ENCODE data around the gene SRBD1.

SRBD1 gene

DNA sequence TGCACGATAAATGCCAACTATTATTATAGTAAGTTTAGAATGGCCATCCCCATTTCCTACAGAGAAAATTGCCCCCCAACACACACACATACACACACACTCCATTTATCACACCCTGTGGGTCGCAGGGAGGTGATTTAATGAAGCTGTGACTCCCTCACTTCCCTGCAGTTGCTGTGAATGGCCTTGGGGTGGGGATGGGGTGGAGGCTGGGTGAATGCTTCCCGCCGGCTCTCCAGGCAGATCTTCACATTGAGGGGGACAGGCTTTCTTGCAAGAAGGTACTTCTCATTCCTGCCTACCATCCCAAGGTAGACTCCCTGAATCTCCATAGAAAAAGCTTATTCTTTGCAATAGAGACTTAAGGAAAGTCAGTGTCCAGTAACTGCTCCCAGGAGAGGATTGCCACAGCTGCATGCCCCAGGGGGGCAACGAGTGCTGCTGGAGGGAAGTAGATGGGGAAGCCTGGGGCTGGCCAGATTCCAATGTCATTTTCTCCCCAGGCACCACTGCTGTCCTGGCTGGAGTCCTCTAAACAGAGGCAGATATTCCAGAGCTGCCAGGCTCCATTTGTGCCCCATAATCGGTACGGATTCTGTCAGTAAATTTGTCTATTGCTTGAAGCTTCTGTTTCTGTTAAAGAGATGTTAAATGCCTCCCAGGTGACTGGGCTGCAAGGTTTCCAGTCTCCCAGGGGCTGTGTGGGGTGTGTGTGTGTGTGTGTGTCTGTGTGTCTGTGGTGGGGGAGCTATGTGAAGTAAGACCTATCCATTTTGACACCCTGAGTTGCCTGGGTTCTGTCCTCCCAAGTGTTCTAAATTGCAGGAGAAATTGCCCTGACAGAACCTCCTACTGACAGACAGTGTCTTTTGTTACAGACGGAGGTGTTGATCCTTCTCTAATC, 265.5 kb downstream of the SRBD1 start:
- no peak for DNase-seq

DNA sequence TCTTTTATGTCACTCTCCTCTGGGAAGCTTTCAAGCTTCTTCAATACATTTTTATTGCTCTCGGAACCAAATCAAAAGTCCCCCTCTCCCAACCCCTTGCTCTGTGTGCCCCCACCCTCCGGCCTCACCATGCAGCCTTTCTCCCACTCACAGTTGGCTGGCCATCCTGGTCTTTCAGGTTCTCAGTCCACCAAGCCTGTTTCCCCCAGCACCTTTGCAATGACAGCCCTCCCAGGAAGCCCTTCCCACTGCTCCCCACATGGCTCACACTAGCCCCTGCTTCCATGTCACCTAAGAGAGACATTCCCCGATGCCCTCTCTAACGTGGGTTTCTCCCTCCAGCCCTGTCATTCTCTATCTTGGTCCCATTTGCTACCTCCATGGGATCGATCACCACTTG, 266.6 kb downstream of the SRBD1 start:
- DNase-seq = no peak

DNA sequence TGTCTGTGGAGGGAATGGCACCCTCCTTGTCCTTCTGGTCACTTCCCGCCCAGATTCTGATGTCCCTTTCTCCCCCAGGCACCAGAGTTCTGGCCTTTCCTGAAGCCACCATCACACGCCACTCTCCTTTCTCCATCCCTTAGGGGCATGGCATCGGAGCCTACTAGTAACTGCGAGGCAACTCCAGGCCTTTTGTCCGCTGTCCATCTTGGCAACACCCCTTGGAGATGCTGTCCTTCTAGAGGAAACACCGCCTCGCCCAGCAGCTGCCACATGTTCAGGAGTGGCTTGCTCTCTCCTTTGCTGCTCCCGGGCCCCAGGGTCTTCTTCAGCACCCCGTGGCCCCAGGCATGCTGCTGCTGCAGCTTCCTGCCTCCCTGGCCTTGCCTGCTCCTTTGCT, 267.0 kb downstream of the SRBD1 start:
- DNase-seq = no peak

DNA sequence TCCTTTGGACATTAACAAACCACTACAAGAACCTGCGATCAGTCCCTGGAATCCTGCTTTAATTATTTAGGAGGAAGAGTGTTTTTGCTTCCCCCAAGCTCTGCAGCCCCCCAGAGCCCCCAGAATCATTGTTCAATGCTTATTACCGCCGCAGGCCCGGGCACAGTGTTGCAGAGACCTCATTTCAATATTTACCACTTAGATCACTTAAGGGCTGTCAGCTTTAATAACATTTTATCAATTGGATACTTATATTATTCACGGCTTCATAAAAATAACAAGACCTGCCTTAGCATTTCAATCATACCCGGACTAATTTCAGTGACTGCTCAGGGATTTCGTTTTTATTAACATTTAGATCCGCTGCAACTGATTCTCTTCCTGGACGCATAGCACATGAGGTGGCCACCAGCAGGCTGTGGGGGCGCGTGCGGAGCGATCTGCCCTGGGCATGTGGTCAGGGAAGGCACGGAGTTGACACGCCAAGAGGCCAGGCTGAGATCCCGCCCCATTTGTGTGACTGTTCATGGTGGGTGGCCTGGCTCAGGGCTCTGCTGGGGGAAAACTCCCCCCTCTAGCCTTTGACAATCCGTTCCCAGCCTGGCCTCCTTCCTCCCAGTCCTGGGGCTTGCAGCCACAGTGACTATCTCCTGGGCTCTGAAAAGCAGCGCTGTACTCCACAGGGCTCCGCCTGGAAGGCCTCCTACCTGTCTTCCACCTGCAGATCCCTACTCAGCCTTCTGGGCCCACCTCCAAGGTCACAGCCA, 267.6 kb downstream of the SRBD1 start:
- DNase-seq = peak; percentile 77

DNA sequence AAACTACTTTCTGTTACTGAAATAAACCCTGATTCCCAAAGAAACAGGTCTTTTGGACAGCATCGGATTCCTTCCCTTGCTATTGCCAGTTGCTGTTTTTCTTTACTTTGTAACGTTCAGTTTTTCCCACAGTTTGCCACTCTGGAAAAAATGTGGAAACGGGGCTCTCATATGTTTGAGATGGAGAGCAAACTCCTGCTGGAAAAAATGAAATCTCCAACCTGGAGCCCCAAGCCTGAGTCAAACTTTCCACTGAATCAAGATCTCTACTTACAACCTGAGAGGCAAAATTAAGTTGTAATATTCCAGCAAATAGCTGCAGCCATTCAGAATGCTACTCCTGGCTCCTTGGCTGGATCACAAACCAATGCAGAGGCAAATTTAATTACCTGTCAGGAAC, 270.7 kb downstream of the SRBD1 start:
- no peak for DNase-seq

DNA sequence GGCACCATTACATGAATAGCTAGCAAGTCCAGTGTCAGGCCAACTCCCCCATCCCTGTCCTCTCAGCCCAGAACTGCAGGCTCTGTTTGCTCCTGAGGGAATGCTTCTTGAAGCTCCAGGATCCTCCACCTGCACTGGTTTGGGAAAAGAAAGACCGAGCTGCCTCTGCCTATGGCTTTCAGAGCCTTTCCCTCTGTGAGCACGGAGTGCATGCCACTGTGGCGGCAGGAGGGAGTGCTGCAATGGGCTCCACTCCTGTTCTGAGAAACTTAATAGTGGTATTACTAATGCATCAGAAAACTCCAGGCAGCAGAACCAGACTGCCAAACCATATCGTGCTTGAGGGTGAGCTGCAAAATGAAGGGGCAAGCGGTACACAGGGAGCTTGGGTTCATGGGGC, 271.8 kb downstream of the SRBD1 start:
- no peak for DNase-seq
